ENCODE measurements around the gene MYO1F. TPM values are rescaled to one million over a fixed set of nuclear protein-coding genes. Genes with fewer than 3 reads are reported as not detected.

The MYO1F gene
- total RNA-seq, 2 donors from 2014 or later: 5.4 to 12.1 TPM

DNA sequence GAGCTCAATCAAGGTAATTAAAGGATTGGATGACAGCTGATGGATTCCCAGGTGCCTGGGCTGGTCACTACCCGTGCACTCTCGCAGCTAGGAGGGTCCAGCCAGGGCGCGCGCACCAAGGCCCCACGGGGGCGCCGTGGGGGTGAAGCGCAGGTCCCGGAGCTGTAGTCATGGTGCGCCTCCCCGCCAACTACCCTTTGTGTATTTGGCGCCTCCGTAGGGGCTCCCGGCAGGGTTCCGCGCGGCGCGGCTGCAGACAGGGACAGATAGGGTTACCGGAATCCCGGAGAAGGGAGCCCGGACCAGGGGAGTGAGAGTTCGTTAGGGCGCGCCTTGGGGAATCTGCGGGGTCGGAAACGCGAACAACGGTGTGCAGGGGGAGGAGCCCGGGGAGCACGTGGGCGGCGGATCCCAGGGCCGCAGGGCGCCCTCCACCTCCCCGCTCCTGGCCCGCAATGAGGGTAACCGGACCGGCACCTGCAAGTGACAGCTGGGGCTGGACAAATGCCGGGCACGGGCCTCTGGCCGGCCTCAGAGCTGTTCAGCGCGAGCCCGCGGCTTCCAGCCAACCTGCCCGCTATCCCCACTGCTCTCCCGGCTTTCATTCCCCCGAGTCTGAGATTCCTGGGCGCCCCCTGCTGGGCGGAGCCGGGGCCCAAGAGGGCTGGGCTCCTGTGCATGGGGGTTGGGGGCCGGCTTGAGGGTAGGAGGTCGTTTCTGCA is 71.4 kb downstream of the MYO1F start:
- DNase-seq: peak in 1 of 2 donors; percentile 86
- intact Hi-C loops (cut with DNase I, micrococcal nuclease): loop anchor here in 1 of 2 donors (5.0 kb wide), 1 partner anchor 154 kb away; no protein-coding TSS in a partner anchor
- peak; percentile 82 for ATAC-seq

GRCh38 chr19:8504919-8505318 is 72.3 kb downstream of the MYO1F start:
- intact Hi-C loops (cut with DNase I, micrococcal nuclease): loop anchor here in 1 of 2 donors (5.0 kb wide), 1 partner anchor 153 kb away; no protein-coding TSS in a partner anchor
- DNase-seq: no peak
- no peak for ATAC-seq

DNA sequence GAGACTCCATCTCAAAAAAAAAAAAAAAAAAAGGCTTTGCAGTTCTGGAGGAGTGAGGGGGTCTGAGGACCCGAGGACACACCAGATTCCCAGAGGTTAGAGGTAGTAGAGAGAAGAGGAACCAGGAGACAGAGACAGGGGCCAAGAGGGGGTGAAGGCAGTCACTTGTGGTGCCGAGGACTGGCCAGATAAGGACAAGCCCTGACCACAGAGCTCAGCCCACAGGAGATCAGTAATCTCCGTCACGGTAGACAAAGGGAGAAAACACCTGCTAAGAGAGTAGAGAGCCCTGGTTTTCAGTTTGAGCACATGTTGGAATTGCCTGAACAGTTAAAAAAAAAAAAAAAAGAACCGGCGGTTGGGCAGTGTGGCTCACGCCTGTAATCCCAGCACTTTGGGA is 73.1 kb downstream of the MYO1F start:
- intact Hi-C loops (cut with DNase I, micrococcal nuclease): no loop called here
- ATAC-seq: no peak
- DNase-seq: no peak

- no peak for ATAC-seq
- intact Hi-C loops (cut with DNase I, micrococcal nuclease): no loop called here
- DNase-seq: no peak
Measured at GRCh38 chr19:8503510-8503909, 73.7 kb downstream of the MYO1F start.

DNA sequence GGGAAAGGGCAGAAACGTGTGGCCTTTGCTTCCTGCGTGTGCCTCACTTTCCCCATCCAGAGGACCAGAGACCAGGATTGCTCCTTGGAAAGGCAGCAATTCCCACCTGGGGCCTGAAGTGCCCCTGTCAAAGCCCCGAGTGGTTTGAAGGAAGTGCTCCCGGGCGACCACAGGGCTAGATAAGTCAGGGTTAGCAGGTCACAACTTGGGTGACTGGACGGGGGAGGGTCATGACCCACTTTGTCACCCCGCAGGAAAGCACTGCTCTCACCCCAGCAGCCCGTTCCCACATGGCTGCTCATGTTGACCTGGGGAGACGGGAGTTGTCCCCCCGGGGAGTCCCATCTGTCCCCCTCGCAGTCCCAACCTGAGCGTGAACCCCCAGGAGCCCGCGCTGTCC is 75.3 kb downstream of the MYO1F start:
- no peak for ATAC-seq
- intact Hi-C loops (cut with DNase I, micrococcal nuclease): no loop called here
- no peak for DNase-seq

DNA sequence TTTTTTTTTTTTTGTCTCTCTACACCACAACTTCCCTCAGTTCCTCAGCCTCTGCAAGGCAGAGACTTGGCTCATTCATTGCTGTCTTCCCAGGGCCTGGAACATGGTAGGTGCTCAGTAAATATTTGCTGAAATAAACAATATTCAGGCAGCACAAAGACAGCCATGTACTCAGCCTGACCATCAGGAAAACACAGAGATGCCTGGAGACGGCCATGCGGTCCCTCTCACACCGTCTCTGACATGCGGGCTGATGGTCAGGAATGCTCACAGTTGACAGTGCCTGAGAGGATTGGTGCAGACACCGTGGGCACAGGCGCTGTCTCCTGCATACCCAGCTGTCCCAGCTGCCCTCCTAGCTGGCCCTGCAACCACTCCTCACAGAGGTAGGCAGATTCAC is 75.7 kb downstream of the MYO1F start:
- DNase-seq: no peak
- intact Hi-C loops (cut with DNase I, micrococcal nuclease): no loop called here
- no peak for ATAC-seq

- DNase-seq (no peak), ATAC-seq (no peak)
- intact Hi-C loops (cut with DNase I, micrococcal nuclease): no loop called here
Measured at GRCh38 chr19:8500158-8500557, 77.1 kb downstream of the MYO1F start.

- intact Hi-C loops (cut with DNase I, micrococcal nuclease): no loop called here
- DNase-seq (no peak), ATAC-seq (no peak)
Measured at GRCh38 chr19:8499048-8499833, 78.0 kb downstream of the MYO1F start.

DNA sequence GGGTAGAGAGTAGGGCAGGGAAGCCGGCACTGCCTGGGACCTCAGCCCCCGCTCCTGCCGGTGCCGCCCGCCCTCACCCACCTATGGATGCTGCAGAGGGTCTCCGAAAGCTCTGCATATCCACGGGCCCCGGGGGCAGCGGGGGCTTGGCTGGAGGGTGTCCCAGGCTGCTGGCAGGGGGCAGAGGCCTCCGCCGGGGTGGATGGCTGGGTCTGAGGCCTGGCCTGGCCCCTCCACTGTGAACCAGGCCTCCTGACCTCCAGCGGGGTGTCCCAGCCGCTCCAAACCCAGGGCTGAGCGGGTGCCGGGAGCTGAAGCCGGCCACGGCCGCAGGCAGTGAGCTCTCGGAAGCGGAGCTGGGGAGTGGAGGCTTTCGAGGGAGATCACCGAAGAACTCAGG is 78.9 kb downstream of the MYO1F start:
- intact Hi-C loops (cut with DNase I, micrococcal nuclease): no loop called here
- ATAC-seq (no peak), DNase-seq (no peak)

DNA sequence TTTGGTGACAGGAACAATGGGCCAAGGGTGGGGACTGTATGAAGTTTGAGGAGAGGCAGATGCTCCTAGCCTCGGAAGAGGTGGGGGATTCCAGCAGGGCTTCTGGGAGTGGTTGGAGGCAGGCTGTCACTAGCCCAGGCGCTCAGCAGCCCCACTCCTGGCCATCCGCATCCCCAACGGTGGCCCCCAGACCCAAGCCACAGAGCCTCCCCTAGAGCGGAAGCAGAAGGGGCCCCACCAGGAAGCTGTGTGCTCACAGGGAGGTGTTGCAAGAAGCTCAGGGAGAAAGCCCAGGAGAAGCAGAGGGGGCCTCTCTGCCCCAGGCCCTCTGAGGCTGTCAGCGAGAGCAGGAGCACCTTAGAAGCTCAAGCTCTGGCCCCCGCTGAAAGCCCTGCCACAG is 83.1 kb downstream of the MYO1F start:
- no peak for DNase-seq
- ATAC-seq: no peak
- intact Hi-C loops (cut with DNase I, micrococcal nuclease): no loop called here

GRCh38 chr19:8491574-8491973 is 85.7 kb downstream of the MYO1F start:
- DNase-seq (no peak), ATAC-seq (no peak)
- intact Hi-C loops (cut with DNase I, micrococcal nuclease): no loop called here

DNA sequence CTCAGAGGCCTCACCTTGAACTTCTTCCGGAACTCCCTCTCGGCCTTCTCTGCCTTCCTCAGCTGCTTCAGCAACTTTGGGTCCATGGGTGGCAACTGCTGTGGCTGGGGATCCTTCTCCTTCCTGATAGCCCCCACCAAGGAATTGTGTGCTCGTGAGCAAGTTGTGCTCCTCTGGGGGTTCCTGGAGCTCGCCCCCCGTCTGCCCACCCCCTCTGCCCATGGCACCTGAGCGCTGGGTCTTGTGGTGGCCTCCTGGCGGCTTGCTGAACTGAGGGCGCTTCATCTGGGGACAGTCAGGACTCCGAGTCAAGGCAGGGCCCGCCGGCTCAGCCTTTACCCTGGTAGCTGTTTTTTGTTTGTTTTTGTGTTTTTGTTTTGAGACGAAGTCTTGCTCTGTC is 86.4 kb downstream of the MYO1F start:
- intact Hi-C loops (cut with DNase I, micrococcal nuclease): no loop called here
- DNase-seq: no peak
- no peak for ATAC-seq

- DNase-seq (no peak), ATAC-seq (no peak)
- intact Hi-C loops (cut with DNase I, micrococcal nuclease): no loop called here
Measured at GRCh38 chr19:8490395-8490760, 86.9 kb downstream of the MYO1F start.

GRCh38 chr19:8489561-8490394 is 87.5 kb downstream of the MYO1F start:
- DNase-seq (no peak), ATAC-seq (peak; percentile 9)
- intact Hi-C loops (cut with DNase I, micrococcal nuclease): no loop called here

DNA sequence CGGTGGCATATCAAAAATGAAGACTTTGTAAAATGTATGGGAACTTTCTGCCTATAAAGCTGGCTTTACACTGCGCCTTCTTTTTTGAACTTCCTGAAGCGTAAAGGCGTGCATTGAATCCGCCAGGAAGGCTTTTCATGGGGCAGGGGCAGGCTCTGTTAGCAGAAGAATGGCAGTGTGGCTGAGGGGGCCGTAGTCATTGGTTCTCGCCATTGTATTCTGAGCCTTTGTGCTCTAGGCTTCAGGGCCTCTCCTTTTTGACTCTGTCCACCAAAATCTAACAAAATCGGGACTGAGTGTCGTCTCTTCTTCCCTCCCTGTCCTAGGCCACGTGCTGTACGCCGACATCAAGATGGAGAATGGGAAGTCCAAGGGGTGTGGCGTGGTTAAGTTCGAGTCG is 88.9 kb downstream of the MYO1F start:
- no peak for ATAC-seq
- intact Hi-C loops (cut with DNase I, micrococcal nuclease): no loop called here
- no peak for DNase-seq

- intact Hi-C loops (cut with DNase I, micrococcal nuclease): no loop called here
- ATAC-seq (no peak), DNase-seq (no peak)
Measured at GRCh38 chr19:8487137-8487851, 89.9 kb downstream of the MYO1F start.

DNA sequence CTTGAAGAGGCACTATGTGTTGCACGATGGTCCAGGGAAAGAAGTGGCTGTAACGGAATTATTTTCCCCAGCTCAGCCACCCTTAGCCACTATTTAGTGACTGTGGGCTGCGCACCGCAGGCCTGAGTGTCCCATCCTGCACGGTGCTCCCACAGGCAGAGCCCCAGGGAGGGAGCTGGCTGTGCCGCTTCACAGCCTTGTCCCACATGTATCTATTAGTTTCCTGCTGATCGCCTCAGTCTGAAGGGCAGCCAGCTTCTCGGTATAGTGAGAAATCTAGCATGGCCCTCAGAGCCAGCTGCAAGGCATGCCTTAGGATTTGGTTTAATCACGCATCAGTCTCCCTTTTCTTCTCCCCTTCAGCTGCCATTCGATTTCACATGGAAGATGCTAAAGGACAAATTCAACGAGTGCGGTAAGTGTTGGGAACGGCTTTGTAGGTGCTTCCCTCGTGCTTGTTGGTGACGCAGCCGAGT is 90.5 kb downstream of the MYO1F start:
- no peak for DNase-seq
- no peak for ATAC-seq
- intact Hi-C loops (cut with DNase I, micrococcal nuclease): no loop called here

GRCh38 chr19:8485561-8486371 is 91.5 kb downstream of the MYO1F start:
- ATAC-seq (no peak), DNase-seq (no peak)
- intact Hi-C loops (cut with DNase I, micrococcal nuclease): no loop called here
